Left lung (tissue), 10 donors: ENCODE measurements around the gene LMO2. TPM values are rescaled to one million over a fixed set of nuclear protein-coding genes. Genes with fewer than 3 reads are reported as not detected.
"Not testable (repeated sequence)": the region's sequence is repeated elsewhere in the genome, so short reads cannot be mapped to it uniquely, and the experiment has no call there.

Source experiments
- ATAC-seq: fragments of 200-7000 bp; cut with Tn5 transposase; one replicate; pipeline ENCODE4 v1.9.1; 2020; ENCODE audit warnings: moderate library complexity
- DNase-seq, 4 donors: peaks; one replicate each; pipeline ENCODE4 v3.0.0-alpha.2; 2013 to 2020
- H3K27ac ChIP-seq, 2 donors: fragments of 200-600 bp; sonication (generic) in 1 of 2; one replicate each; pipeline versions ENCODE4 v1.5.0 to v1.8.0; 2020 to 2021
- H3K27me3 ChIP-seq, 2 donors: fragments of 200-600 bp; sonication (generic) in 1 of 2; one replicate each; pipeline versions ENCODE4 v1.5.0 to v1.8.0; 2020 to 2021
- H3K36me3 ChIP-seq, 2 donors: fragments of 200-600 bp; sonication (generic) in 1 of 2; one replicate each; pipeline versions ENCODE4 v1.5.0 to v1.8.0; 2020 to 2021
- H3K4me1 ChIP-seq, 2 donors: fragments of 200-600 bp; one replicate each; pipeline ENCODE4 v1.8.0; 2021
- H3K4me3 ChIP-seq, 2 donors: fragments of 200-600 bp; sonication (generic) in 1 of 2; one replicate each; pipeline versions ENCODE4 v1.5.0 to v1.8.0; 2020 to 2021; ENCODE audit warnings: mild to moderate bottlenecking in 1 of 2
- H3K9me3 ChIP-seq, 2 donors: fragments of 200-600 bp; sonication (generic) in 1 of 2; one replicate each; pipeline versions ENCODE4 v1.5.0 to v1.8.0; 2020 to 2021
- CTCF ChIP-seq, 2 donors: fragments of 200-600 bp; sonication (generic) in 1 of 2; IDR thresholded peaks; one replicate each; pipeline versions ENCODE4 v1.5.0 to v1.8.0; 2021; ENCODE audit warnings: antibody characterized with exemption in 2 of 2
- intact Hi-C, 2 donors: fragments of 100-400 bp; cut with DNase I; formaldehyde crosslinking; loops; one replicate each; pipeline versions ENCODE4 v1.11.2 to v1.14.2; 2022
- polyA plus RNA-seq, 6 donors: library from polyadenylated mRNA; unstranded; fragments of 120-200 nt; gene quantifications; one replicate each; pipeline ENCODE4 v1.2.1, GENCODE V29; 2013; ENCODE audit not compliant: insufficient read length in 6 of 6
- total RNA-seq, 2 donors: library from RNA; stranded (reverse); fragmentation: NEBNext Ultra II Directional; extraction: Animal tissue kit (Norgen Biotek cat#: 25700); gene quantifications; one replicate each; pipeline ENCODE4 v1.2.1, GENCODE V29; 2021
- donor health status: DM: no; HTN: yes; CAD: no.
- donor health status: DM: no; HTN: no; CAD: no.

LMO2 gene
- total and polyA plus RNA-seq, 8 donors, result 27.8 to 48.3 (median 42.8) TPM

- Histone ChIP-seq H3K9me3 (no peaks in the 10 kb centered on the region), H3K27me3 (peaks cover 0 to 4% of the 10 kb centered on the region in 2 donors), H3K27ac (no peak overlapping the region), H3K36me3 (no peaks in the 10 kb centered on the region), H3K4me3 (no peak overlapping the region), H3K4me1 (no peaks in the 10 kb centered on the region)
- no peak for TF ChIP-seq CTCF (IDR thresholded peaks at IDR 0.05)
- intact Hi-C loops, result no loop called here
- no peak for DNase-seq
- ATAC-seq, result no peak
These were observed 49.5 kb downstream of the LMO2 start for GRCh38 chr11:33842236-33842915.

- H3K9me3 ChIP-seq, H3K27ac ChIP-seq, ATAC-seq, H3K27me3 ChIP-seq, H3K4me3 ChIP-seq, H3K36me3 ChIP-seq, intact Hi-C loops, H3K4me1 ChIP-seq, DNase-seq: not testable (repeated sequence)
These were observed 53.6 kb downstream of the LMO2 start for GRCh38 chr11:33838234-33838633.

GRCh38 chr11:33837334-33837733, 54.5 kb downstream of the LMO2 start:
- intact Hi-C loops, result not testable (repeated sequence)

GRCh38 chr11:33835143-33835878, 56.6 kb downstream of the LMO2 start:
- Histone ChIP-seq H3K36me3 (no peaks in the 10 kb centered on the region), H3K9me3 (no peaks in the 10 kb centered on the region), H3K27ac (no peak overlapping the region), H3K4me3 (no peak overlapping the region), H3K4me1 (no peaks in the 10 kb centered on the region), H3K27me3 (peaks cover 1 to 19% of the 10 kb centered on the region in 2 donors)
- peak in 1 of 2 donors; percentile 6 for TF ChIP-seq CTCF (IDR thresholded peaks at IDR 0.05)
- DNase-seq (peak in 1 of 4 donors; percentile 41), ATAC-seq (peak; percentile 59)
- intact Hi-C loops, result no loop called here

More at GRCh38 chr11:33837334-33837733, 54.5 kb downstream of the LMO2 start:
- H3K27me3 ChIP-seq, H3K4me1 ChIP-seq, H3K27ac ChIP-seq, H3K9me3 ChIP-seq, H3K36me3 ChIP-seq, DNase-seq, ATAC-seq, H3K4me3 ChIP-seq: not testable (repeated sequence)

GRCh38 chr11:33832676-33833075, 59.2 kb downstream of the LMO2 start:
- Histone ChIP-seq H3K27ac (no peak overlapping the region), H3K9me3 (no peaks in the 10 kb centered on the region), H3K4me3 (no peak overlapping the region), H3K27me3 (peaks cover 15 to 46% of the 10 kb centered on the region in 2 donors), H3K4me1 (peaks cover 7 to 11% of the 10 kb centered on the region in 2 donors), H3K36me3 (no peaks in the 10 kb centered on the region)
- intact Hi-C loops, result no loop called here
- DNase-seq (no peak), ATAC-seq (no peak)
- no peak for TF ChIP-seq CTCF (IDR thresholded peaks at IDR 0.05)

- TF ChIP-seq CTCF (IDR thresholded peaks at IDR 0.05), result no peak
- no peaks in the 10 kb centered on the region for H3K9me3 ChIP-seq
- no peak overlapping the region for H3K4me3 ChIP-seq
- DNase-seq, result no peak
- ATAC-seq, result no peak
- no peak overlapping the region for H3K27ac ChIP-seq
- peaks cover 15 to 56% of the 10 kb centered on the region in 2 donors for H3K27me3 ChIP-seq
- no peaks in the 10 kb centered on the region for H3K36me3 ChIP-seq
- peaks cover 7 to 11% of the 10 kb centered on the region in 2 donors for H3K4me1 ChIP-seq
- intact Hi-C loops, result no loop called here
These were observed 60.8 kb downstream of the LMO2 start for GRCh38 chr11:33830903-33831648.
